Stomach (tissue), 4 donors: ENCODE measurements around the gene POLR3K.
A peak's percentile ranks its signal among the peaks of the same experiment; 100 is the strongest.

Experiments
- CTCF ChIP-seq, 7 experiments: fragments of 450-650 bp in 4 of 7; fragments of 200-600 bp in 3 of 7; sonication (generic) in 3 of 7; IDR thresholded peaks; one replicate each; pipeline ENCODE4 v1.5.1; 2016 to 2019; ENCODE audit warnings: antibody characterized with exemption in 7 of 7, control low read depth in 2 of 7, mild to moderate bottlenecking in 1 of 7
- EP300 ChIP-seq: sonication (generic); formaldehyde crosslinking; IDR thresholded peaks from one replicate; pipeline ENCODE4 v1.6.1; 2017; ENCODE audit warnings: antibody characterized with exemption
- POLR2A ChIP-seq, 4 donors: fragments of 450-650 bp; IDR thresholded peaks; one replicate each; pipeline ENCODE4 v1.6.1; 2016; ENCODE audit warnings: antibody characterized with exemption in 4 of 4, control low read depth in 2 of 4, mild to moderate bottlenecking in 1 of 4, moderate library complexity in 1 of 4

- TF ChIP-seq POLR2A (IDR thresholded peaks at IDR 0.05) (no peak), CTCF (IDR thresholded peaks at IDR 0.05) (peak in 6 of 7 experiments; percentile 63 to 98 (median 93)), EP300 (no peak)
Observed at GRCh38 chr16:65745-66144, 12.3 kb upstream of the POLR3K start.
